ENCODE data around the gene DAPK1.

The DAPK1 gene

DNA sequence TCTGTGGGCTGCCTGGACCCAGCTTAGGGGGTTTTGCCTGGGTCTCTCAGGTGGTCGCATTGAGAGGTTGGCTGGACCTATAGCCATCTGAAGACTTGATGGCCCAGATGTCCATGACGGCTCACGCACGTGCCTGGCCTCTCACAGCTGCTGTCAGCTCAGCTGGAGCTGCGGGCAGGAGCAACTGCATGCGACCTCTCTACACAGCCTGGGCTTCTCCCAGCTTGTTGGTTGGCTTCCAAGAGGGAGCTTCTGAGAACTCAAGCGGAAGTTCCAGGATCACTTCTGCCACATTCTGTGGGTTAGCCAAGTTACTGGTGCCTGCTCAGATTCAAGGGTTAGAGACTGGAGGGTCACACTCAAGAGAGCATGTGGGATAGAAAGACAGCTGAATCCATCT is 99.2 kb downstream of the DAPK1 start:
- H3K27ac ChIP-seq (ENCODE audit: low read length), result no peak overlapping the region
- no peaks in the 10 kb centered on the region for H3K36me3 ChIP-seq (replicated peaks; ENCODE audit: low read depth, low read length)
- H3K27me3 ChIP-seq (ENCODE audit: low read depth, low read length), result no peaks in the 10 kb centered on the region
- no peaks in the 10 kb centered on the region for H3K9me3 ChIP-seq (ENCODE audit: insufficient read depth, low read length)
- no peak overlapping the region for H3K9ac ChIP-seq (ENCODE audit: low read length)
- no peak overlapping the region for H3K4me2 ChIP-seq (ENCODE audit: low read length)
- H4K20me1 ChIP-seq (ENCODE audit: insufficient read depth, low read length), result no peaks in the 10 kb centered on the region
- TF ChIP-seq EZH2phosphoT487 (IDR thresholded peaks at IDR 0.05; ENCODE audit: low read depth), result no peak
- TF ChIP-seq, protein P1, sequence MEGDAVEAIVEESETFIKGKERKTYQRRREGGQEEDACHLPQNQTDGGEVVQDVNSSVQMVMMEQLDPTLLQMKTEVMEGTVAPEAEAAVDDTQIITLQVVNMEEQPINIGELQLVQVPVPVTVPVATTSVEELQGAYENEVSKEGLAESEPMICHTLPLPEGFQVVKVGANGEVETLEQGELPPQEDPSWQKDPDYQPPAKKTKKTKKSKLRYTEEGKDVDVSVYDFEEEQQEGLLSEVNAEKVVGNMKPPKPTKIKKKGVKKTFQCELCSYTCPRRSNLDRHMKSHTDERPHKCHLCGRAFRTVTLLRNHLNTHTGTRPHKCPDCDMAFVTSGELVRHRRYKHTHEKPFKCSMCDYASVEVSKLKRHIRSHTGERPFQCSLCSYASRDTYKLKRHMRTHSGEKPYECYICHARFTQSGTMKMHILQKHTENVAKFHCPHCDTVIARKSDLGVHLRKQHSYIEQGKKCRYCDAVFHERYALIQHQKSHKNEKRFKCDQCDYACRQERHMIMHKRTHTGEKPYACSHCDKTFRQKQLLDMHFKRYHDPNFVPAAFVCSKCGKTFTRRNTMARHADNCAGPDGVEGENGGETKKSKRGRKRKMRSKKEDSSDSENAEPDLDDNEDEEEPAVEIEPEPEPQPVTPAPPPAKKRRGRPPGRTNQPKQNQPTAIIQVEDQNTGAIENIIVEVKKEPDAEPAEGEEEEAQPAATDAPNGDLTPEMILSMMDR (IDR thresholded peaks at IDR 0.05; ENCODE audit: low read depth, low read length), result no peak
- H3K79me2 ChIP-seq (ENCODE audit: low read length), result no peaks in the 10 kb centered on the region
- H3K4me1 ChIP-seq (ENCODE audit: low read length), result no peaks in the 10 kb centered on the region
- no peak overlapping the region for H3K4me3 ChIP-seq (ENCODE audit: low read length)
- no peak overlapping the region for H2AFZ ChIP-seq (ENCODE audit: low read depth, low read length)

DNA sequence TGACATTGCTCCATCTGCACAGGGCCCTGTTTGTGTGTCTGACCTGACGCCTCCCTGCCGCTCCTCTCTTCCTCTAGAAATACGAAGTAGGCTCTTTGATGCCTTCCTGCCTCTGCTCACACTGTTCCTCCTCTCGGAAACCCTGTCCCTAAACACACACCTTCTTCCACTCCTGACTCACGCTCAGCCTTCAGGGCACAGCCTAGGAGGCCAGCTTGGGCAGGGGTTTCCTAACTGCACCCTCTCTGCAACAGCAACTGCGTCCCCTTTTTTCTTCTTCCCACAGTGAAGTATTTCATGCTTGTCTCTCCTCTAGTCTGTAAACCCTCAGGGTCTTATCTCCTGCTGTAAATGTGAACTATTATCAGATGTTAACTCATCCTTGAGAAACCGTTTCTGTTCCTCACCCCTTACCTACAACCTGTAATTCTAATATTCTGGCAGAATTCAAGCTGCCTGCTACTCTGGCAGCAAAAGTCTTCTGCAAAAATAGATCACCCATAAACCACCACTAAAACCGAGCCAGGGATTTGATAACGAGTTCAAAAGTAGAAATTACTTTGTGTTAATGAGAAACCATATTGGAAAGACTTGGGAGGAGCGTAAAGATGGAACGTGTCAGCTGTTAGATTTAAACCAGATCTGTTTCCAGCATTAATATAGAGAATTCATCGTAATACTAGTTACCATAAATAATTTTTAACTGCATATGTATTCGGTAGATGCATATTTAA is 100.2 kb downstream of the DAPK1 start:
- no peak overlapping the region for H2AFZ ChIP-seq (ENCODE audit: low read depth, low read length)
- H3K27ac ChIP-seq (ENCODE audit: low read length), result no peak overlapping the region
- no peaks in the 10 kb centered on the region for H3K4me1 ChIP-seq (ENCODE audit: low read length)
- no peaks in the 10 kb centered on the region for H4K20me1 ChIP-seq (ENCODE audit: insufficient read depth, low read length)
- no peaks in the 10 kb centered on the region for H3K27me3 ChIP-seq (ENCODE audit: low read depth, low read length)
- TF ChIP-seq EZH2phosphoT487 (IDR thresholded peaks at IDR 0.05; ENCODE audit: low read depth), result no peak
- TF ChIP-seq, protein P1 (IDR thresholded peaks at IDR 0.05; ENCODE audit: low read depth, low read length), result no peak
- H3K79me2 ChIP-seq (ENCODE audit: low read length), result no peaks in the 10 kb centered on the region
- H3K9me3 ChIP-seq (ENCODE audit: insufficient read depth, low read length), result no peaks in the 10 kb centered on the region
- H3K4me2 ChIP-seq (ENCODE audit: low read length), result no peak overlapping the region
- no peak overlapping the region for H3K9ac ChIP-seq (ENCODE audit: low read length)
- H3K4me3 ChIP-seq (ENCODE audit: low read length), result no peak overlapping the region
- H3K36me3 ChIP-seq (replicated peaks; ENCODE audit: low read depth, low read length), result no peaks in the 10 kb centered on the region

DNA sequence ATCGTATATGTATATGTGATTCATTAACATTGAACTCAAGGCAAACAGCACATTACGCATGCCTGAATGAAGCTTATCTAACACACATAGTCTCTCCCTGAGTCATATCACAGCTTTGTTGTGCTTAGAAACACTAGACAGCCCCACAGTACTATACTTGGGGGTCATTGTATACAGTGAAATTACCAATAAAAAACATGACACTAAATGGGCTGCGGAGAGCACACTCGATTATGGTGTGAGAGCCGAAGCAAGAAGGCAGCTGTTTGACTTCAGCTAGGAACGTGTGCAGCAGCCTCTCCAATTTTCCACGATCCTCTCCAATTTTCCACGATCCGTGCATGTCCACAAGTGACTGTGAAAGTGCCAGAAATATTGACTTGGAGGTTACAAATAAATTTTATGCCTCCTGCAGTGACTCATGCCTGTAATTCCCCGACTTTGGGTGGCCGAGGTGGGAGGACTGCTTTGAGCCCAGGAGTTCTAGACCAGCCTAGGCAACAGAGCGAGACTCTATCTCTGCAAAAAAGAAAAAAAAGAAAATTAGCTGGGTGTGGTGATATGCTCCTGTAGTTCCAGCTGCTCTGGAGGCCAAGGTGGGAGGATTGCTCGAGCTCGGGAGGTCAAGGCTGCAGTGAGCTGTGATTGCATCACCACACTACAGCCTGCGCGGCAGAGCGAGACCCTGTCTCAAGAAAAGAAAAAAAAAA is 102.4 kb downstream of the DAPK1 start:
- H2AFZ ChIP-seq (ENCODE audit: low read depth, low read length), result no peak overlapping the region
- no peak overlapping the region for H3K4me3 ChIP-seq (ENCODE audit: low read length)
- TF ChIP-seq EZH2phosphoT487 (IDR thresholded peaks at IDR 0.05; ENCODE audit: low read depth), result no peak
- TF ChIP-seq, protein P1 (IDR thresholded peaks at IDR 0.05; ENCODE audit: low read depth, low read length), result no peak
- no peak overlapping the region for H3K27ac ChIP-seq (ENCODE audit: low read length)
- H3K9ac ChIP-seq (ENCODE audit: low read length), result no peak overlapping the region
- no peaks in the 10 kb centered on the region for H3K36me3 ChIP-seq (replicated peaks; ENCODE audit: low read depth, low read length)
- no peaks in the 10 kb centered on the region for H3K4me1 ChIP-seq (ENCODE audit: low read length)
- no peak overlapping the region for H3K4me2 ChIP-seq (ENCODE audit: low read length)
- no peaks in the 10 kb centered on the region for H4K20me1 ChIP-seq (ENCODE audit: insufficient read depth, low read length)
- no peaks in the 10 kb centered on the region for H3K79me2 ChIP-seq (ENCODE audit: low read length)
- H3K9me3 ChIP-seq (ENCODE audit: insufficient read depth, low read length), result no peaks in the 10 kb centered on the region
- H3K27me3 ChIP-seq (ENCODE audit: low read depth, low read length), result no peaks in the 10 kb centered on the region

GRCh38 chr9:87601176-87601575 is 103.5 kb downstream of the DAPK1 start:
- Histone ChIP-seq H3K9me3 (ENCODE audit: insufficient read depth, low read length) (no peaks in the 10 kb centered on the region), H2AFZ (ENCODE audit: low read depth, low read length) (no peak overlapping the region), H3K79me2 (ENCODE audit: low read length) (no peaks in the 10 kb centered on the region), H3K9ac (ENCODE audit: low read length) (no peak overlapping the region), H3K4me3 (ENCODE audit: low read length) (no peak overlapping the region), H3K27ac (ENCODE audit: low read length) (no peak overlapping the region), H3K4me1 (ENCODE audit: low read length) (no peaks in the 10 kb centered on the region), H4K20me1 (ENCODE audit: insufficient read depth, low read length) (no peaks in the 10 kb centered on the region), H3K4me2 (ENCODE audit: low read length) (no peak overlapping the region), H3K27me3 (ENCODE audit: low read depth, low read length) (no peaks in the 10 kb centered on the region), H3K36me3 (replicated peaks; ENCODE audit: low read depth, low read length) (no peaks in the 10 kb centered on the region)
- TF ChIP-seq, protein P1 (IDR thresholded peaks at IDR 0.05; ENCODE audit: low read depth, low read length), result no peak
- no peak for TF ChIP-seq EZH2phosphoT487 (IDR thresholded peaks at IDR 0.05; ENCODE audit: low read depth)
